A549 (cell line): ENCODE measurements around the gene PGC. TPM values are rescaled to one million over a fixed set of nuclear protein-coding genes. Genes with fewer than 3 reads are reported as not detected.
A peak's percentile ranks its signal among the peaks of the same experiment; 100 is the strongest.

ENCODE experiments used
- ATAC-seq, 2 experiments: fragments of 200-7000 bp in 1 of 2; fragments of >200 bp in 1 of 2; cut with Nextera tagmentation in 1 of 2; cut with Tn5 transposase in 1 of 2; 3 replicates each; pipeline versions ENCODE4 v1.8.0 to v1.9.1; 2018 to 2020; ENCODE audit warnings: mild to moderate bottlenecking in 1 of 2, moderate library complexity in 1 of 2
- CTCF ChIA-PET: fragments of 300-600 bp; sonication (Branson Sonifier 250); formaldehyde crosslinking; extraction: SDS; loops from one replicate; lab custom pipeline; 2021; ENCODE audit warnings: antibody characterized with exemption, inconsistent platforms; lab: Yijun Ruan, JAX
- POLR2A ChIA-PET: fragments of 350-600 bp; formaldehyde crosslinking; extraction: SDS; loops from one replicate; lab custom pipeline; 2021; ENCODE audit warnings: antibody characterized with exemption, inconsistent platforms; lab: Yijun Ruan, JAX
- DNase-seq, 2 experiments: peaks; one replicate each; pipeline versions ENCODE4 v3.0.0 to v3.0.0-alpha.2; 2011 to 2016; ENCODE audit warnings: low read depth in 1 of 2, low spot score in 1 of 2
- FAIRE-seq: peaks from 2 replicates; lab custom pipeline; 2011; peaks lifted over from hg19 to GRCh38; lab: Jason Lieb, UNC
- H3K27ac ChIP-seq, 2 experiments: fragments of >200 bp; sonication (Bioruptor Twin); formaldehyde crosslinking; 3 replicates each; pipeline ENCODE4 v1.5.1; 2016 to 2017
- H3K4me1 ChIP-seq: fragments of >200 bp; sonication (Bioruptor Twin); formaldehyde crosslinking; 3 replicates; pipeline ENCODE4 v1.6.1; 2016
- H3K4me2 ChIP-seq: fragments of >200 bp; sonication (Bioruptor Twin); formaldehyde crosslinking; 3 replicates; pipeline ENCODE4 v1.6.1; 2016
- H3K4me3 ChIP-seq: fragments of >200 bp; sonication (Bioruptor Twin); formaldehyde crosslinking; 3 replicates; pipeline ENCODE4 v1.5.1; 2016
- H3K9me3 ChIP-seq: fragments of >200 bp; sonication (Bioruptor Twin); formaldehyde crosslinking; 3 replicates; pipeline ENCODE4 v1.6.1; 2016
- CBX2 ChIP-seq: fragments of 200-600 bp; sonication (generic); IDR thresholded peaks from 2 replicates; pipeline ENCODE4 v1.6.1; 2016; ENCODE audit warnings: low read depth, mild to moderate bottlenecking, borderline replicate concordance
- CBX8 ChIP-seq: fragments of 200-600 bp; sonication (generic); IDR thresholded peaks from 2 replicates; pipeline ENCODE4 v1.6.1; 2016
- CHD4 ChIP-seq: fragments of 200-600 bp; sonication (generic); IDR thresholded peaks from 2 replicates; pipeline ENCODE4 v1.6.1; 2016; ENCODE audit warnings: antibody characterized with exemption, mild to moderate bottlenecking, borderline replicate concordance
- EHF ChIP-seq: fragments of 250-450 bp; sonication (Bioruptor Pico); IDR thresholded peaks from 2 replicates; pipeline ENCODE4 v1.5.0; 2020; ENCODE audit warnings: mild to moderate bottlenecking
- EHMT2 ChIP-seq: fragments of 200-600 bp; sonication (generic); IDR thresholded peaks from 2 replicates; pipeline ENCODE4 v1.6.1; 2016; ENCODE audit warnings: antibody characterized with exemption, low read depth, mild to moderate bottlenecking, moderate library complexity
- FOSB ChIP-seq: fragments of 250-450 bp; sonication (Bioruptor Pico); IDR thresholded peaks from 2 replicates; pipeline ENCODE4 v1.5.0; 2020; ENCODE audit warnings: mild to moderate bottlenecking, moderate library complexity
- FOSL2 ChIP-seq, 2 experiments: fragments of 450-650 bp in 1 of 2; fragments of >200 bp in 1 of 2; sonication (Bioruptor Twin) in 1 of 2; formaldehyde crosslinking; IDR thresholded peaks; 2 replicates each; pipeline versions ENCODE4 v1.5.0 to v1.6.1; 2016 to 2020; ENCODE audit warnings: mild to moderate bottlenecking in 1 of 2, moderate library complexity in 1 of 2
- FOXS1 ChIP-seq: fragments of 250-450 bp; sonication (Bioruptor Pico); IDR thresholded peaks from 2 replicates; pipeline ENCODE4 v1.5.0; 2020; ENCODE audit warnings: mild to moderate bottlenecking, moderate library complexity
- GATA3 ChIP-seq: IDR thresholded peaks from 2 replicates; pipeline ENCODE4 v1.6.1; 2012; ENCODE audit warnings: borderline replicate concordance
- JUN ChIP-seq, 2 experiments: fragments of >200 bp; sonication (Bioruptor Twin); formaldehyde crosslinking; IDR thresholded peaks; 2 replicates in 1 of 2; 3 replicates in 1 of 2; pipeline ENCODE4 v1.6.1; 2016 to 2017
- KDM5A ChIP-seq: fragments of 200-600 bp; sonication (generic); IDR thresholded peaks from 2 replicates; pipeline ENCODE4 v1.6.1; 2016; ENCODE audit warnings: antibody characterized with exemption, mild to moderate bottlenecking
- MYC ChIP-seq: IDR thresholded peaks from 2 replicates; pipeline ENCODE4 v1.6.1; 2012; ENCODE audit warnings: mild to moderate bottlenecking, inconsistent platforms, low read length, improper control_type of control experiment, borderline replicate concordance
- NPAS2 ChIP-seq: fragments of 250-450 bp; sonication (Bioruptor Pico); IDR thresholded peaks from 2 replicates; pipeline ENCODE4 v1.8.0; 2022; ENCODE audit warnings: mild to moderate bottlenecking, moderate library complexity, borderline replicate concordance
- PHF8 ChIP-seq: fragments of 200-600 bp; sonication (generic); IDR thresholded peaks from 2 replicates; pipeline ENCODE4 v1.6.1; 2016; ENCODE audit warnings: low read depth, mild to moderate bottlenecking, antibody characterized with exemption, moderate library complexity, borderline replicate concordance
- POLR2A ChIP-seq: IDR thresholded peaks from 2 replicates; pipeline ENCODE4 v1.6.1; 2012; ENCODE audit warnings: mild to moderate bottlenecking, low read length
- RAD21 ChIP-seq, 2 experiments: fragments of >200 bp in 1 of 2; sonication (Bioruptor Twin) in 1 of 2; formaldehyde crosslinking in 1 of 2; IDR thresholded peaks in 1 of 2; conservative IDR thresholded peaks in 1 of 2; 2 replicates in 1 of 2; 3 replicates in 1 of 2; pipeline ENCODE4 v1.6.1; 2012 to 2018; ENCODE audit warnings: inconsistent platforms in 1 of 2
- RCOR1 ChIP-seq: fragments of 150-350 bp; IDR thresholded peaks from 2 replicates; pipeline ENCODE4 v1.6.1; 2014; ENCODE audit warnings: antibody characterized with exemption, low read length, low read depth
- RNF2 ChIP-seq: fragments of 200-600 bp; sonication (generic); IDR thresholded peaks from 2 replicates; pipeline ENCODE4 v1.6.1; 2016; ENCODE audit warnings: low read depth, mild to moderate bottlenecking, antibody characterized with exemption, moderate library complexity, borderline replicate concordance
- SMC3 ChIP-seq: fragments of >200 bp; sonication (Bioruptor Twin); formaldehyde crosslinking; IDR thresholded peaks from 3 replicates; pipeline ENCODE4 v1.6.1; 2018; ENCODE audit warnings: inconsistent platforms
- SREBF2 ChIP-seq: fragments of 450-650 bp; IDR thresholded peaks from 2 replicates; pipeline ENCODE4 v1.6.1; 2014; ENCODE audit warnings: mild to moderate bottlenecking, moderate library complexity
- TFCP2L1 ChIP-seq: fragments of 250-450 bp; sonication (Bioruptor Pico); IDR thresholded peaks from 2 replicates; pipeline ENCODE4 v1.5.0; 2021; ENCODE audit warnings: mild to moderate bottlenecking
- TP53 ChIP-seq: fragments of 250-450 bp; sonication (Bioruptor Pico); IDR thresholded peaks from 2 replicates; pipeline ENCODE4 v1.5.0; 2021; ENCODE audit warnings: mild to moderate bottlenecking, moderate library complexity
- ZNF302 ChIP-seq: fragments of 250-450 bp; sonication (Bioruptor Pico); IDR thresholded peaks from 2 replicates; pipeline ENCODE4 v1.9.0; 2021; ENCODE audit warnings: inconsistent platforms, mild to moderate bottlenecking, moderate library complexity
- WGBS: methylation state at CpG from one replicate; pipeline ENCODE4 v1.1.6; 2017; ENCODE audit errors: missing lambda C conversion rate; 5-methylcytosine and 5-hydroxymethylcytosine counted together
- polyA plus RNA-seq, 4 experiments: library from polyadenylated mRNA; depleted of rRNA in 3 of 4; stranded (reverse); fragments of >200 nt; fragmentation: RNase III in 1 of 4; extraction: RNeasy Plus Mini Kit Qiagen cat#74134 plus additional on column Dnase treatment in 1 of 4; gene quantifications; 2 replicates in 3 of 4; 3 replicates in 1 of 4; pipeline ENCODE4 v1.2.3, GENCODE V29; 2011 to 2017
- TF ChIP-seq, protein P1 (sequence below): fragments of >200 bp; sonication (Bioruptor Twin); formaldehyde crosslinking; IDR thresholded peaks from 3 replicates; pipeline ENCODE4 v1.6.1; 2016
- TF ChIP-seq, protein P2 (sequence below): fragments of 150-350 bp; IDR thresholded peaks from 2 replicates; pipeline ENCODE4 v1.6.1; 2014; ENCODE audit warnings: low read depth, mild to moderate bottlenecking, low read length
- TF ChIP-seq, protein P3 (sequence below): IDR thresholded peaks from 2 replicates; pipeline ENCODE4 v1.6.1; 2012; ENCODE audit warnings: low read depth, borderline replicate concordance
- TF ChIP-seq, protein P4 (sequence below): IDR thresholded peaks from 2 replicates; pipeline ENCODE4 v1.6.1; 2012
- TF ChIP-seq, protein P5 (sequence below): fragments of 250-450 bp; sonication (Bioruptor Pico); IDR thresholded peaks from 2 replicates; pipeline ENCODE4 v1.5.0; 2020; ENCODE audit warnings: low read depth, mild to moderate bottlenecking, moderate library complexity
- TF ChIP-seq, protein P6 (sequence below): fragments of >200 bp; sonication (Bioruptor Twin); formaldehyde crosslinking; IDR thresholded peaks from 3 replicates; pipeline ENCODE4 v1.5.1; 2016
- TF ChIP-seq, protein P7 (sequence below): IDR thresholded peaks from 2 replicates; pipeline ENCODE4 v1.6.1; 2012

The PGC gene
- polyA plus RNA-seq, 2 of the 4 experiments (the other 2 are of a cell fraction) = not detected

DNA sequence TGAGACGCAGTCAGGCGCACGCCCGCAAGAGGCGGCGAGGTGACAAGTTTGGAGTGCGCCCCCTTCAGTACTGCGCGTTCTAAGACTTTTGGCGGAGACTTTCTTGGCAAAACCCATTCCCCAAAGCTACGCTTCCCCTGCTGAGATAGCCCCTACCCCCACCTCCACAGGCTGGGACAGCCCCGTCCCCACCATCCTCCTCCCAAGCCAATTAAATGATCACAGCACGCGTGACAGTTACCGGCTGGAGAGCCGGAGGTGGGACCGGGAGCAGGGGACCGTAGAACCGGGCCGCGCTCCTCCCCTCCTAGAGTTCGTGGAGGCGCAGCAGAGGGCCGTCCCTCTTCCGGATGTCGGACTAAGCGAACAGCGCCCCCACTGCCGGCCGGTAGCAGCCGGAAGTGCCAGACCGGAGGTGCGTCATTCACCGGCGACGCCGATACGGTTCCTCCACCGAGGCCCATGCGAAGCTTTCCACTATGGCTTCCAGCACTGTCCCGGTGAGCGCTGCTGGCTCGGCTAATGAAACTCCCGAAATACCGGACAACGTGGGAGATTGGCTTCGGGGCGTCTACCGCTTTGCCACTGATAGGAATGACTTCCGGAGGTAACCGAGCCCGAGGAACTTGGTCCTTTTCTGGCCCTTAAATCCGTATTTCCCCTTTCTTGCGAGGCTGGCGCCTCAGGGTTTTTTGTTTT, 40.2 kb upstream of the PGC start, which contains the start of gene TOMM6:
TOMM6 (plus strand) TSS at position 476 of the 699 bp plus-strand sequence; CDS start at position 480, 4 bp downstream.
- H3K9me3 ChIP-seq = no peaks in the 10 kb centered on the region
- WGBS = 0% methylated on average over 31 of the region's 55 CpGs
- FAIRE-seq = no peak

More for the DNA sequence above, 40.2 kb upstream of the PGC start, which contains the start of gene TOMM6:
- DNase-seq (peak; percentile 70 to 94), ATAC-seq (peak; percentile 87 to 90)
- Histone ChIP-seq H3K4me2 (peak within 1 kb of the TSS; percentile 85), H3K4me1 (peaks cover 14% of the 10 kb centered on the region), H3K27ac (peak within 1 kb of the TSS; percentile 85 to 97), H3K4me3 (peak within 1 kb of the TSS; percentile 65)
- ChIA-PET CTCF (interaction anchor here (0.6 to 8.9 kb wide), 50 partner anchors 9 to 467 kb away, joined by 3 to 111 read pairs (median 4); partner anchors contain the start of genes BYSL, CCND3, MED20 and TAF8), POLR2A (interaction anchor here (0.6 to 2.0 kb wide), 10 partner anchors 23 to 263 kb away, joined by 3 to 18 read pairs (median 4); partner anchors contain the start of genes BYSL, MED20 and TAF8)
- TF ChIP-seq RAD21 (conservative IDR thresholded peaks at IDR 0.05 in 1 of 2, IDR thresholded peaks at IDR 0.05 in 1 of 2) (no peak), TP53 (CRISPR knock-in tag) (no peak), CBX8 (no peak), FOSB (CRISPR knock-in tag) (no peak), FOSL2 (IDR thresholded peaks at IDR 0.05) (no peak), FOSL2 (CRISPR knock-in tag; IDR thresholded peaks at IDR 0.05) (peak; percentile 14; the same call in 1 of the 2 replicates), SREBF2 (no peak), NPAS2 (CRISPR knock-in tag) (no peak), ZNF302 (CRISPR knock-in tag) (no peak), CHD4 (no peak), TFCP2L1 (CRISPR knock-in tag) (no peak), CBX2 (no peak), EHF (CRISPR knock-in tag) (no peak), FOXS1 (CRISPR knock-in tag) (no peak), EHMT2 (no peak), PHF8 (peak; percentile 90), MYC (no peak), RNF2 (no peak), POLR2A (peak; percentile 63), GATA3 (no peak; the same call in 1 of the 2 replicates), SMC3 (no peak), KDM5A (peak; percentile 93), RCOR1 (no peak), JUN (IDR thresholded peaks at IDR 0.05) (peak; percentile 66 to 73)
- TF ChIP-seq, protein P1, sequence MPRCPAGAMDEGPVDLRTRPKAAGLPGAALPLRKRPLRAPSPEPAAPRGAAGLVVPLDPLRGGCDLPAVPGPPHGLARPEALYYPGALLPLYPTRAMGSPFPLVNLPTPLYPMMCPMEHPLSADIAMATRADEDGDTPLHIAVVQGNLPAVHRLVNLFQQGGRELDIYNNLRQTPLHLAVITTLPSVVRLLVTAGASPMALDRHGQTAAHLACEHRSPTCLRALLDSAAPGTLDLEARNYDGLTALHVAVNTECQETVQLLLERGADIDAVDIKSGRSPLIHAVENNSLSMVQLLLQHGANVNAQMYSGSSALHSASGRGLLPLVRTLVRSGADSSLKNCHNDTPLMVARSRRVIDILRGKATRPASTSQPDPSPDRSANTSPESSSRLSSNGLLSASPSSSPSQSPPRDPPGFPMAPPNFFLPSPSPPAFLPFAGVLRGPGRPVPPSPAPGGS = peak; percentile 71; the same call in 2 of the 3 replicates
- TF ChIP-seq, protein P2, sequence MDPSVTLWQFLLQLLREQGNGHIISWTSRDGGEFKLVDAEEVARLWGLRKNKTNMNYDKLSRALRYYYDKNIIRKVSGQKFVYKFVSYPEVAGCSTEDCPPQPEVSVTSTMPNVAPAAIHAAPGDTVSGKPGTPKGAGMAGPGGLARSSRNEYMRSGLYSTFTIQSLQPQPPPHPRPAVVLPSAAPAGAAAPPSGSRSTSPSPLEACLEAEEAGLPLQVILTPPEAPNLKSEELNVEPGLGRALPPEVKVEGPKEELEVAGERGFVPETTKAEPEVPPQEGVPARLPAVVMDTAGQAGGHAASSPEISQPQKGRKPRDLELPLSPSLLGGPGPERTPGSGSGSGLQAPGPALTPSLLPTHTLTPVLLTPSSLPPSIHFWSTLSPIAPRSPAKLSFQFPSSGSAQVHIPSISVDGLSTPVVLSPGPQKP = no peak
- TF ChIP-seq, protein P3, sequence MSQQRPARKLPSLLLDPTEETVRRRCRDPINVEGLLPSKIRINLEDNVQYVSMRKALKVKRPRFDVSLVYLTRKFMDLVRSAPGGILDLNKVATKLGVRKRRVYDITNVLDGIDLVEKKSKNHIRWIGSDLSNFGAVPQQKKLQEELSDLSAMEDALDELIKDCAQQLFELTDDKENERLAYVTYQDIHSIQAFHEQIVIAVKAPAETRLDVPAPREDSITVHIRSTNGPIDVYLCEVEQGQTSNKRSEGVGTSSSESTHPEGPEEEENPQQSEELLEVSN = no peak
- TF ChIP-seq, protein P4, sequence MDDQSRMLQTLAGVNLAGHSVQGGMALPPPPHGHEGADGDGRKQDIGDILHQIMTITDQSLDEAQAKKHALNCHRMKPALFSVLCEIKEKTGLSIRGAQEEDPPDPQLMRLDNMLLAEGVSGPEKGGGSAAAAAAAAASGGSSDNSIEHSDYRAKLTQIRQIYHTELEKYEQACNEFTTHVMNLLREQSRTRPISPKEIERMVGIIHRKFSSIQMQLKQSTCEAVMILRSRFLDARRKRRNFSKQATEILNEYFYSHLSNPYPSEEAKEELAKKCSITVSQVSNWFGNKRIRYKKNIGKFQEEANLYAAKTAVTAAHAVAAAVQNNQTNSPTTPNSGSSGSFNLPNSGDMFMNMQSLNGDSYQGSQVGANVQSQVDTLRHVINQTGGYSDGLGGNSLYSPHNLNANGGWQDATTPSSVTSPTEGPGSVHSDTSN = peak; percentile 74; the same call in 1 of the 2 replicates
- TF ChIP-seq, protein P5, sequence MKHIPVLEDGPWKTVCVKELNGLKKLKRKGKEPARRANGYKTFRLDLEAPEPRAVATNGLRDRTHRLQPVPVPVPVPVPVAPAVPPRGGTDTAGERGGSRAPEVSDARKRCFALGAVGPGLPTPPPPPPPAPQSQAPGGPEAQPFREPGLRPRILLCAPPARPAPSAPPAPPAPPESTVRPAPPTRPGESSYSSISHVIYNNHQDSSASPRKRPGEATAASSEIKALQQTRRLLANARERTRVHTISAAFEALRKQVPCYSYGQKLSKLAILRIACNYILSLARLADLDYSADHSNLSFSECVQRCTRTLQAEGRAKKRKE = no peak
- TF ChIP-seq, protein P6, sequence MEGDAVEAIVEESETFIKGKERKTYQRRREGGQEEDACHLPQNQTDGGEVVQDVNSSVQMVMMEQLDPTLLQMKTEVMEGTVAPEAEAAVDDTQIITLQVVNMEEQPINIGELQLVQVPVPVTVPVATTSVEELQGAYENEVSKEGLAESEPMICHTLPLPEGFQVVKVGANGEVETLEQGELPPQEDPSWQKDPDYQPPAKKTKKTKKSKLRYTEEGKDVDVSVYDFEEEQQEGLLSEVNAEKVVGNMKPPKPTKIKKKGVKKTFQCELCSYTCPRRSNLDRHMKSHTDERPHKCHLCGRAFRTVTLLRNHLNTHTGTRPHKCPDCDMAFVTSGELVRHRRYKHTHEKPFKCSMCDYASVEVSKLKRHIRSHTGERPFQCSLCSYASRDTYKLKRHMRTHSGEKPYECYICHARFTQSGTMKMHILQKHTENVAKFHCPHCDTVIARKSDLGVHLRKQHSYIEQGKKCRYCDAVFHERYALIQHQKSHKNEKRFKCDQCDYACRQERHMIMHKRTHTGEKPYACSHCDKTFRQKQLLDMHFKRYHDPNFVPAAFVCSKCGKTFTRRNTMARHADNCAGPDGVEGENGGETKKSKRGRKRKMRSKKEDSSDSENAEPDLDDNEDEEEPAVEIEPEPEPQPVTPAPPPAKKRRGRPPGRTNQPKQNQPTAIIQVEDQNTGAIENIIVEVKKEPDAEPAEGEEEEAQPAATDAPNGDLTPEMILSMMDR = peak; percentile 74
- TF ChIP-seq, protein P7, sequence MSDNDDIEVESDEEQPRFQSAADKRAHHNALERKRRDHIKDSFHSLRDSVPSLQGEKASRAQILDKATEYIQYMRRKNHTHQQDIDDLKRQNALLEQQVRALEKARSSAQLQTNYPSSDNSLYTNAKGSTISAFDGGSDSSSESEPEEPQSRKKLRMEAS = peak; percentile 75
